Renal cortical epithelial cell (primary cell): Measurements from ENCODE around the gene OR12D2. TPM values are rescaled to one million over a fixed set of nuclear protein-coding genes. Genes with fewer than 3 reads are reported as not detected.

Experiments
- total RNA-seq: library from RNA; depleted of rRNA; stranded (reverse); fragments of >200 nt; gene quantifications from 2 replicates; pipeline ENCODE4 v1.2.3, GENCODE V29; 2014

OR12D2 gene
- total RNA-seq, 1 donor from 2014 or later: 0.10 TPM

Other genes with a start within 250 kb of the OR12D2 start
- not detected in 2 replicates for gene OR2J2, start 224.7 kb upstream of the OR12D2 start, total RNA-seq
- gene OR14J1, start 93.9 kb upstream of the OR12D2 start, total RNA-seq: 0.05 TPM in 1 of 2 replicates, not detected in the other
- not detected in 2 replicates for gene OR5V1, start 26.8 kb upstream of the OR12D2 start, total RNA-seq
- gene OR12D3, start 20.3 kb upstream of the OR12D2 start, total RNA-seq: not detected in 2 replicates
- gene OR12D1, start 19.3 kb downstream of the OR12D2 start, total RNA-seq: not detected in 2 replicates
- not detected in 2 replicates for gene OR10C1, start 43.7 kb downstream of the OR12D2 start, total RNA-seq
- gene OR11A1, start 61.4 kb downstream of the OR12D2 start, total RNA-seq: not detected in 2 replicates
- not detected in 2 replicates for gene OR2H1, start 61.5 kb downstream of the OR12D2 start, total RNA-seq
- gene MAS1L, start 92.3 kb downstream of the OR12D2 start, total RNA-seq: not detected in 2 replicates
- 3.8 and 39.4 TPM in 2 replicates for gene UBD, start 164.1 kb downstream of the OR12D2 start, total RNA-seq
- gene OR2H2, start 189.5 kb downstream of the OR12D2 start, total RNA-seq: not detected in 2 replicates
- 4.3 and 10.2 TPM in 2 replicates for gene GABBR1, start 237.6 kb downstream of the OR12D2 start, total RNA-seq